Neural progenitor cell (in vitro differentiated cells): ENCODE measurements around the gene HPD. TPM values are rescaled to one million over a fixed set of nuclear protein-coding genes. Genes with fewer than 3 reads are reported as not detected.
"Not testable (repeated sequence)": the region's sequence is repeated elsewhere in the genome, so short reads cannot be mapped to it uniquely, and the experiment has no call there.

Source experiments
- DNase-seq: peaks from one replicate; pipeline ENCODE4 v3.0.0-alpha.2; 2016; ENCODE audit warnings: low spot score
- H2AFZ ChIP-seq: fragments of 200-600 bp; sonication (generic); replicated peaks from 2 replicates; pipeline ENCODE4 v1.6.1; 2016; ENCODE audit warnings: antibody characterized with exemption
- H3F3A ChIP-seq: fragments of 200-600 bp; sonication (generic); 2 replicates; pipeline ENCODE4 v1.6.1; 2016; ENCODE audit warnings: antibody characterized with exemption, low read depth
- H3K27ac ChIP-seq: fragments of 200-600 bp; sonication (generic); 2 replicates; pipeline ENCODE4 v1.5.1; 2016; ENCODE audit warnings: mild to moderate bottlenecking
- H3K27me3 ChIP-seq: fragments of 200-600 bp; sonication (generic); 2 replicates; pipeline ENCODE4 v1.6.1; 2016; ENCODE audit warnings: mild to moderate bottlenecking, moderate library complexity
- H3K36me3 ChIP-seq: fragments of 200-600 bp; sonication (generic); 2 replicates; pipeline ENCODE4 v1.5.1; 2016
- H3K4me1 ChIP-seq: fragments of 200-600 bp; sonication (generic); 2 replicates; pipeline ENCODE4 v1.6.1; 2016; ENCODE audit warnings: mixed run types
- H3K4me2 ChIP-seq: fragments of 200-600 bp; sonication (generic); 2 replicates; pipeline ENCODE4 v1.6.1; 2016
- H3K4me3 ChIP-seq: fragments of 200-600 bp; sonication (generic); 2 replicates; pipeline ENCODE4 v1.5.1; 2016
- H3K79me2 ChIP-seq: fragments of 200-600 bp; sonication (generic); 2 replicates; pipeline ENCODE4 v1.6.1; 2016; ENCODE audit warnings: low read depth
- H3K9ac ChIP-seq: fragments of 200-600 bp; sonication (generic); 2 replicates; pipeline ENCODE4 v1.6.1; 2016
- H3K9me3 ChIP-seq: fragments of 200-600 bp; sonication (generic); 2 replicates; pipeline ENCODE4 v1.5.1; 2016; ENCODE audit warnings: low read depth
- H4K20me1 ChIP-seq: fragments of 200-600 bp; sonication (generic); 2 replicates; pipeline ENCODE4 v1.6.1; 2016; ENCODE audit warnings: low read depth
- H3K27ac Mint-ChIP-seq: 3 replicates; pipeline ENCODE4 v1.8.0; 2021; ENCODE audit warnings: mixed read lengths
- H3K27me3 Mint-ChIP-seq: 2 replicates; pipeline ENCODE4 v1.8.0; 2022; ENCODE audit warnings: low read depth, mild to moderate bottlenecking, inconsistent platforms, moderate library complexity, mixed read lengths; ENCODE audit not compliant: insufficient read depth
- H3K36me3 Mint-ChIP-seq: 3 replicates; pipeline ENCODE4 v1.8.0; 2021; ENCODE audit warnings: mixed read lengths
- H3K4me1 Mint-ChIP-seq: 3 replicates; pipeline ENCODE4 v1.8.0; 2021; ENCODE audit warnings: mixed read lengths
- H3K4me3 Mint-ChIP-seq: 3 replicates; pipeline ENCODE4 v1.8.0; 2021; ENCODE audit warnings: mild to moderate bottlenecking, moderate library complexity, mixed read lengths
- H3K9me3 Mint-ChIP-seq: 3 replicates; pipeline ENCODE4 v1.8.0; 2020; ENCODE audit warnings: mixed read lengths
- EZH2 ChIP-seq: fragments of 200-600 bp; sonication (generic); IDR thresholded peaks from 2 replicates; pipeline ENCODE4 v1.6.1; 2017; ENCODE audit warnings: antibody characterized with exemption, mild to moderate bottlenecking, moderate library complexity
- EZH2phosphoT487 ChIP-seq: fragments of 200-600 bp; sonication (generic); IDR thresholded peaks from 2 replicates; pipeline ENCODE4 v1.6.1; 2017; ENCODE audit warnings: antibody characterized with exemption
- small RNA-seq: library from RNA; depleted of rRNA; stranded (forward); fragments of <200 nt; gene quantifications from one replicate; pipeline ENCODE3, GENCODE V24; 2015
- total RNA-seq: library from RNA; depleted of rRNA; stranded (reverse); fragments of >200 nt; gene quantifications from 2 replicates; pipeline ENCODE4 v1.2.3, GENCODE V29; 2015; ENCODE audit warnings: low replicate concordance
- TF ChIP-seq, protein P1 (sequence below): fragments of 200-600 bp; sonication (generic); IDR thresholded peaks from 2 replicates; pipeline ENCODE4 v1.5.1; 2017; ENCODE audit warnings: antibody characterized with exemption, mild to moderate bottlenecking

HPD gene
- total RNA-seq, 1 donor from 2014 or later, result not detected

DNA sequence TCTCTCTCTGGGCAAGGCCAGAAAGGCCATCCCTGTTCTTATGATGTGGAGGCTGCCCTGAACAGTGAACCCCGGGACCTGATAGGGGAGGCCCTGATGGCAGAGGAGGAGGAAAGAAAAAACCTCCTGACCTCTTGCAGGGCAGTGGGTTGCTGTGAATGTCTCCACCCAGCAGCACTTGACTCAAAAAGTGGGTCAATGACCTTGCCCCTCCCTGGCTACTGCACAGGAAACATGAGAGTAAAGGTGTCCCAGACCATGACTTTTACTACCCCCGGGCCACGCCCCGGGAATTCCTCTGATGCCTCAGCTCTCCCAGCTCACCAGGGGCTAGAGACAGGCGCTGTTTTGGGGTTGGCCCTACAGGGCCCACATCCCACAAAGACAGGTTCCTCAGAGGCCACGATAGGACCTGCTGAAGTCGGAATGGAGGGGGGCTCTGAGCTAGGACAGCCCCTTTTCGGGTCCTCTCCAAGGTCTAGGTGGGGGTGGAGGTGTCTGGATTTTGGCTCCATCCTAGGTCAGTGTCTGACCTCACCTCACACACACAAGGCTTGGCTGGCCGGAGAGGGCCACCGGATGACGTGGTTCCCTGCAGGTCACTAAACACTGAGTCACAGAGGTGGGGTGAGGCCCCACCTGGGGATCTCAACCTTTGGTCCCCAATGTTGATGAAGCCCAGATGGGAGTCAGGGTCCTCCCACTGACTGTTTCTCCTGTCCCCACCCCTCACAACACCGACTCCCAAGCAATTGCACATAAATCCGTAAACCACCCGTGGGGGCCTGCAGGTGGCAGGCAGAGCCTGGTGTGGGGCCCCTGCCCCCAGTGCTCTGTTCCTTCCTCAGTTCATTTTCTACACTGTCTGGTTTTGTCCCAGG, 66.7 kb downstream of the HPD start:
- peaks cover 28% of the 10 kb centered on the region for H3K4me1 Mint-ChIP-seq
- no peak overlapping the region for H3K9ac ChIP-seq
- no peak overlapping the region for H3K4me3 ChIP-seq
- H3K27ac ChIP-seq, result no peak overlapping the region
- peak overlapping the region; percentile 96 for H3K4me2 ChIP-seq
- no peaks in the 10 kb centered on the region for H3K9me3 Mint-ChIP-seq
- DNase-seq, result no peak
- no peak overlapping the region for H3K27ac Mint-ChIP-seq
- peaks cover 11% of the 10 kb centered on the region for H3K79me2 ChIP-seq
- H3K27me3 Mint-ChIP-seq, result peaks cover 10% of the 10 kb centered on the region
- H3K36me3 Mint-ChIP-seq, result peaks cover 4% of the 10 kb centered on the region
- TF ChIP-seq EZH2phosphoT487 (no peak), EZH2 (no peak)
- TF ChIP-seq, protein P1, sequence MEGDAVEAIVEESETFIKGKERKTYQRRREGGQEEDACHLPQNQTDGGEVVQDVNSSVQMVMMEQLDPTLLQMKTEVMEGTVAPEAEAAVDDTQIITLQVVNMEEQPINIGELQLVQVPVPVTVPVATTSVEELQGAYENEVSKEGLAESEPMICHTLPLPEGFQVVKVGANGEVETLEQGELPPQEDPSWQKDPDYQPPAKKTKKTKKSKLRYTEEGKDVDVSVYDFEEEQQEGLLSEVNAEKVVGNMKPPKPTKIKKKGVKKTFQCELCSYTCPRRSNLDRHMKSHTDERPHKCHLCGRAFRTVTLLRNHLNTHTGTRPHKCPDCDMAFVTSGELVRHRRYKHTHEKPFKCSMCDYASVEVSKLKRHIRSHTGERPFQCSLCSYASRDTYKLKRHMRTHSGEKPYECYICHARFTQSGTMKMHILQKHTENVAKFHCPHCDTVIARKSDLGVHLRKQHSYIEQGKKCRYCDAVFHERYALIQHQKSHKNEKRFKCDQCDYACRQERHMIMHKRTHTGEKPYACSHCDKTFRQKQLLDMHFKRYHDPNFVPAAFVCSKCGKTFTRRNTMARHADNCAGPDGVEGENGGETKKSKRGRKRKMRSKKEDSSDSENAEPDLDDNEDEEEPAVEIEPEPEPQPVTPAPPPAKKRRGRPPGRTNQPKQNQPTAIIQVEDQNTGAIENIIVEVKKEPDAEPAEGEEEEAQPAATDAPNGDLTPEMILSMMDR, result no peak
- H3K9me3 ChIP-seq, result no peaks in the 10 kb centered on the region
- H3K4me3 Mint-ChIP-seq, result peak overlapping the region; percentile 81
- H3K27me3 ChIP-seq, result peaks cover 16% of the 10 kb centered on the region
- peaks cover 28% of the 10 kb centered on the region for H4K20me1 ChIP-seq
- H3F3A ChIP-seq, result peaks cover 38% of the 10 kb centered on the region
- H3K4me1 ChIP-seq, result peaks cover 1% of the 10 kb centered on the region
- H3K36me3 ChIP-seq, result no peaks in the 10 kb centered on the region
- H2AFZ ChIP-seq, result no peak overlapping the region

DNA sequence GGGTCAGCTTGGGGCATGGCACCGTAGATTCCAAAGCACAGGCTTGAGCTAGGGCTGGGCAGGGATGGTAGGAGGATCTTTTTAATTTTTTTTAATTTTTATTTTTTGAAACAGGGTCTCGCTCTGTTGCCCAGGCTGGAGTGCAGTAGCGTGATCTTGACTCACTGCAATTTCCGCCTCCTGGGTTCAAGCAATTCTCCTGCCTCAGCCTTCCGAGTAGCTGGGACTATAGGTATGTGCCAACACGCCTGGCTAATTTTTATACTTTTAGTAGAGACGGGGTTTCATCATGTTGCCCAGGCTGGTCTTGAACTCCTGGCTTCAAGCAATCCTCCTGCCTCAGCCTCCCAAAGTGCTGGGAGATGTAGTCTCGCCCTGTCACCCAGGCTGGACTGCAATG, 67.9 kb downstream of the HPD start:
- H3K36me3 ChIP-seq, H3K9me3 ChIP-seq, H3K4me3 Mint-ChIP-seq, H2AFZ ChIP-seq, DNase-seq, H3K27ac Mint-ChIP-seq, H3K9me3 Mint-ChIP-seq, H3K27ac ChIP-seq, H3K4me3 ChIP-seq, H3K36me3 Mint-ChIP-seq, H3K4me2 ChIP-seq, H3K4me1 ChIP-seq, H3K79me2 ChIP-seq, H3K9ac ChIP-seq: not testable (repeated sequence)
- Histone ChIP-seq H4K20me1 (peaks cover 17% of the 10 kb centered on the region), H3F3A (peaks cover 29% of the 10 kb centered on the region), H3K27me3 (peaks cover 16% of the 10 kb centered on the region)
- peaks cover 26% of the 10 kb centered on the region for H3K4me1 Mint-ChIP-seq
- H3K27me3 Mint-ChIP-seq, result peaks cover 10% of the 10 kb centered on the region

DNA sequence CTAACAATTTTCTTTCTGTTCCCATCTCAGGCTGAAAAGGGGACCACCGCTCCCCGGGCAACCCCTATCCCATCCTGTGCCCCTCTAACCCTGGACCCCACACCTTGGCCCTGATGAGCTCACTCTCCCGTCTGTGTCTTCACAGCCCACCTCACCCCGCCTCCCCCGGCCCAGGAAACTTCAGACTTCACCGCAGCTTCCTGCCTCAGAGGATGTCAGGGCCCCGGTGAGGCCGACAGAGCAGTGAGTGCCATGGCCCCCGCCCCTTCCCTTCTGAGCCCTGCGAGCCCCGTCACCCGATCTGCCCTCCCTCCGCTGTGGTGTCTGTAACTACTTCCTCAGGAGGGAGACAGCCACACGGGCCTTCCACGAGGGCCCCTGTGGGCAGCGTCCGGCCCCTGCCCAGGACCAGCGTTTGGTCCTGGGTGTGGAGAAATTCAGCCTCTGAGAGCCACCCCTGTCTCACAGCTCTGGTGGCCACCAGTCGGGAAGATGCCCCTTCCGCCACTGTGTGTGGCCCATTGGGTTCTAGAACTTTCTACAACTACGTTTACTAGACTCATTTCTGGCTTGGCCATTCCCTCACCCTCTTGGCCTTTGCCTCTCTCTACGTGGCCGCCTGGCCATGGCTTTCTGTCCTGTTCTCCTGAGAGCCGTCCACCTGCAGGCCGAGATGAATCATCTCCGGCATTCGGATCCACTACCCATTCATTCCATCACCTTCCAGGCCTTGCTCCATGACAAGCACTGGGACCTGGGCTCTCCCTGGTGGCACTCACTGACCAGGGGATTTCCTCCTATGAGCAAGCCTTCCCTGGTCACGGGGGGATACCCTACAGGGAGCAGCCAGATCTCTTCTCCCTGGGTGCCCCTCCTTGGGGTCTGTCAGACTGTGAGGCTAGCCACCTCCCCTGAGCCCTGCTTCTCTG, 68.6 kb downstream of the HPD start:
- no peaks in the 10 kb centered on the region for H3K4me1 ChIP-seq
- Mint-ChIP-seq H3K27me3 (peaks cover 10% of the 10 kb centered on the region), H3K36me3 (peaks cover 4% of the 10 kb centered on the region), H3K27ac (peak overlapping the region; percentile 81), H3K9me3 (no peaks in the 10 kb centered on the region), H3K4me3 (no peak overlapping the region), H3K4me1 (peaks cover 21% of the 10 kb centered on the region)
- peaks cover 10% of the 10 kb centered on the region for H4K20me1 ChIP-seq
- no peaks in the 10 kb centered on the region for H3K79me2 ChIP-seq
- H3K27me3 ChIP-seq, result peaks cover 16% of the 10 kb centered on the region
- no peak overlapping the region for H3K4me3 ChIP-seq
- peaks cover 22% of the 10 kb centered on the region for H3F3A ChIP-seq
- H3K9ac ChIP-seq, result no peak overlapping the region
- no peak for DNase-seq
- no peaks in the 10 kb centered on the region for H3K9me3 ChIP-seq
- H2AFZ ChIP-seq, result no peak overlapping the region
- H3K27ac ChIP-seq, result no peak overlapping the region
- no peak overlapping the region for H3K4me2 ChIP-seq
- TF ChIP-seq, protein P1, result no peak
- TF ChIP-seq EZH2phosphoT487, result no peak
- no peak for TF ChIP-seq EZH2
- H3K36me3 ChIP-seq, result no peaks in the 10 kb centered on the region

Small RNAs within 50 kb of the gene (small RNA-seq; reads per million reads assigned to genes)
- gene AC069503.3 (not detected), gene RF00017 (not detected), gene RNU7-170P (not detected)

Other genes with a start within 250 kb of the HPD start
- 8.0 and 10.6 TPM in 2 replicates for gene ORAI1, start 232.3 kb downstream of the HPD start, total RNA-seq
- gene MORN3, start 189.2 kb downstream of the HPD start, total RNA-seq, result 0.19 and 1.3 TPM in 2 replicates
- 4.7 and 12.7 TPM in 2 replicates for gene TMEM120B, start 146.1 kb downstream of the HPD start, total RNA-seq
- 20.1 and 30.8 TPM in 2 replicates for gene RHOF, start 65.2 kb downstream of the HPD start, total RNA-seq
- gene SETD1B, start 54.9 kb downstream of the HPD start, total RNA-seq, result 1.8 and 4.4 TPM in 2 replicates
- gene PSMD9, start 29.9 kb upstream of the HPD start, total RNA-seq, result 46.4 and 60.9 TPM in 2 replicates
- 0.92 and 1.5 TPM in 2 replicates for gene CFAP251, start 59.7 kb upstream of the HPD start, total RNA-seq
- gene BCL7A, start 163.0 kb upstream of the HPD start, total RNA-seq, result 22.1 and 41.3 TPM in 2 replicates
- gene MLXIP, start 219.9 kb upstream of the HPD start, total RNA-seq, result 1.9 and 4.3 TPM in 2 replicates